Measurements from ENCODE around the gene ALDH1L2.

ALDH1L2 gene

GRCh38 chr12:105076913-105077312 is 7.3 kb downstream of the ALDH1L2 start:
- no peak overlapping the region for H3K4me3 ChIP-seq (ENCODE audit: low read length)
- H3K9me3 ChIP-seq (ENCODE audit: low read length), result no peaks in the 10 kb centered on the region
- H2AFZ ChIP-seq (ENCODE audit: low read depth, low read length), result no peak overlapping the region
- H3K27me3 ChIP-seq (ENCODE audit: insufficient read depth, low read length), result no peaks in the 10 kb centered on the region
- H3K36me3 ChIP-seq (ENCODE audit: insufficient read depth, low read length), result no peaks in the 10 kb centered on the region
- H3K4me1 ChIP-seq (ENCODE audit: insufficient read depth, low read length), result no peaks in the 10 kb centered on the region

GRCh38 chr12:105076098-105076497 is 8.2 kb downstream of the ALDH1L2 start:
- no peak overlapping the region for H3K4me3 ChIP-seq (ENCODE audit: low read length)
- H3K9me3 ChIP-seq (ENCODE audit: low read length), result no peaks in the 10 kb centered on the region
- no peaks in the 10 kb centered on the region for H3K4me1 ChIP-seq (ENCODE audit: insufficient read depth, low read length)
- no peaks in the 10 kb centered on the region for H3K27me3 ChIP-seq (ENCODE audit: insufficient read depth, low read length)
- H2AFZ ChIP-seq (ENCODE audit: low read depth, low read length), result no peak overlapping the region
- no peaks in the 10 kb centered on the region for H3K36me3 ChIP-seq (ENCODE audit: insufficient read depth, low read length)

DNA sequence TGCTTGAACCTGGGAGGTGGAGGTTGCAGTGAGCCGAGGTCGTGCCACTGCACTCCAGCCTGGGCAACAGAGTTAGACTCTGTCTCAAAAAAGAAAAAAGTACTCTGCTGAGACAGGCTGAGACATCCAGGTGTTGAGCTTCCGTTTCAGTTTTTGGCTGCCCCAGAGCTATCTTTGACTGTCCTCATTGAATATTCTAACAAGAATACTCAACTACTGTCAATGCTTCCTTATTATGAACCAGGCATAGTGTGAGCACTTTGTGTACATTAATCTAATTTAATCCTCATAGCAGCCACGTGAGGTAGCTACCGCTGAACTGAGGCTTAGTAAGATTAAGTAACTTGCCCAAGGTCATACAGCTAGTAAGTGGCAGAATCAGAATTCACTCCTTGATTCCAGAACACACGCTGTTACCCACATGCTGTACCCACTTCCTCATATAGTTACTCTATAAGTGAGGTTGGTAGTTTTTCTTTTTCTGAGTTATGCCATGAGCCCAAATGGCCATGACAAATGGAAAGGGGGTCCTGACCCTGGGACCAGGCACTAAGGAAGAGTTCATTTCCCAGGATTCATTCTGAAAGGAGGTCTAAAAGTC is 11.3 kb downstream of the ALDH1L2 start:
- no peaks in the 10 kb centered on the region for H3K9me3 ChIP-seq (ENCODE audit: low read length)
- no peak overlapping the region for H3K4me3 ChIP-seq (ENCODE audit: low read length)
- no peaks in the 10 kb centered on the region for H3K36me3 ChIP-seq (ENCODE audit: insufficient read depth, low read length)
- no peaks in the 10 kb centered on the region for H3K4me1 ChIP-seq (ENCODE audit: insufficient read depth, low read length)
- H3K27me3 ChIP-seq (ENCODE audit: insufficient read depth, low read length), result no peaks in the 10 kb centered on the region
- no peak overlapping the region for H2AFZ ChIP-seq (ENCODE audit: low read depth, low read length)

DNA sequence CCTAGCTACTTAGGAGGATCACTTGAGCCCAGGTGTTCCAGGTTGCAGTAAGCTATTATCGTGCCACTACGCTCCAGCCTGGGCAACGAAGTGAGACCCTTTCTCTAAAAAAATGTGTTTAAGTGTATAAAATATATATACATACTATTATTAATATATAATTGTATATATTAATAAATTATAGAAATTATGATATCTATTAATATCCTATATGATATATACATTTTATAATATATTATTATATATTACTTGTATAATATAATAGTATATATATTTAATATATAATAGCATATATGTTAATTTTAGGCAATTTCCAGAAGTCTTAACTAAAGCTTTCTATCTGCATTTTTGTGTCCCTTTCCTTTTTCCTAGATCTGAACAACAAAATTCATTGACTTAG is 12.3 kb downstream of the ALDH1L2 start:
- Histone ChIP-seq H3K4me1 (ENCODE audit: insufficient read depth, low read length) (no peaks in the 10 kb centered on the region), H3K36me3 (ENCODE audit: insufficient read depth, low read length) (no peaks in the 10 kb centered on the region), H2AFZ (ENCODE audit: low read depth, low read length) (no peak overlapping the region), H3K27me3 (ENCODE audit: insufficient read depth, low read length) (no peaks in the 10 kb centered on the region), H3K4me3 (ENCODE audit: low read length) (no peak overlapping the region), H3K9me3 (ENCODE audit: low read length) (no peaks in the 10 kb centered on the region)

GRCh38 chr12:105069936-105070702 is 14.1 kb downstream of the ALDH1L2 start:
- no peak overlapping the region for H2AFZ ChIP-seq (ENCODE audit: low read depth, low read length)
- no peaks in the 10 kb centered on the region for H3K36me3 ChIP-seq (ENCODE audit: insufficient read depth, low read length)
- H3K9me3 ChIP-seq (ENCODE audit: low read length), result no peaks in the 10 kb centered on the region
- no peaks in the 10 kb centered on the region for H3K4me1 ChIP-seq (ENCODE audit: insufficient read depth, low read length)
- H3K4me3 ChIP-seq (ENCODE audit: low read length), result no peak overlapping the region
- no peaks in the 10 kb centered on the region for H3K27me3 ChIP-seq (ENCODE audit: insufficient read depth, low read length)

- Histone ChIP-seq H3K9me3 (ENCODE audit: low read length) (no peaks in the 10 kb centered on the region), H3K4me1 (ENCODE audit: insufficient read depth, low read length) (no peaks in the 10 kb centered on the region), H3K4me3 (ENCODE audit: low read length) (no peak overlapping the region), H2AFZ (ENCODE audit: low read depth, low read length) (no peak overlapping the region), H3K27me3 (ENCODE audit: insufficient read depth, low read length) (no peaks in the 10 kb centered on the region), H3K36me3 (ENCODE audit: insufficient read depth, low read length) (no peaks in the 10 kb centered on the region)
Measured at GRCh38 chr12:105067511-105068031, 16.7 kb downstream of the ALDH1L2 start.

DNA sequence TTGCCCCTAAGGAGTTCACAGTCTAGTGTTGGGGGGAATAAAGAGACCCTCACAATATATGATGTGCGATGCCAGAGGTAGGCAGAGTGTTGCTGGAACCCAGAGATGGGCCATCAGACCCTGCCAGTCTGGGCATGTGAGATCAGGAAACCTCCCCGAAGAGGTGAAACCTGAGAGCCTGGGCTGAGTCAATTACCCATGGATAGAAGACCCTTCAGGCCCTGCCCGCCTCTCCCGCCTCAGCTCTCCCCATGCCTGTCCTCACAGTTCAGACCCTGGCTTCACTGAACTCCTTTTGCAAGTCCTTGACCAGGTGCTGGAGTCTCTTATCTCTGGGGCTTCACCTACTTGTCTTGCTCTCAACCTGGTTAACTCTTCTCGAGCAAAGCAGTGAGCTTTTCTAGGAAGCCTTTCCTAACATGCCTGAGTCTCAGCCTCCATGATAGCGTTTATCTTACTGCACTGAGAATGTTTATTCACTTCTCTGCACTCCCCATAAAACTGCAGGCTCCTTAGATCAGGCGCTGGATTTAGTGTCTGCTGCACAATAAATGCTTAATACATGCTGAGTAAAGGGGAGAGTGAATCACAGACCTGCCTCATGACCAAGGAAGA is 19.6 kb downstream of the ALDH1L2 start:
- Histone ChIP-seq H3K4me1 (ENCODE audit: insufficient read depth, low read length) (no peaks in the 10 kb centered on the region), H3K9me3 (ENCODE audit: low read length) (no peaks in the 10 kb centered on the region), H3K27me3 (ENCODE audit: insufficient read depth, low read length) (no peaks in the 10 kb centered on the region), H2AFZ (ENCODE audit: low read depth, low read length) (no peak overlapping the region), H3K36me3 (ENCODE audit: insufficient read depth, low read length) (no peaks in the 10 kb centered on the region), H3K4me3 (ENCODE audit: low read length) (no peak overlapping the region)

DNA sequence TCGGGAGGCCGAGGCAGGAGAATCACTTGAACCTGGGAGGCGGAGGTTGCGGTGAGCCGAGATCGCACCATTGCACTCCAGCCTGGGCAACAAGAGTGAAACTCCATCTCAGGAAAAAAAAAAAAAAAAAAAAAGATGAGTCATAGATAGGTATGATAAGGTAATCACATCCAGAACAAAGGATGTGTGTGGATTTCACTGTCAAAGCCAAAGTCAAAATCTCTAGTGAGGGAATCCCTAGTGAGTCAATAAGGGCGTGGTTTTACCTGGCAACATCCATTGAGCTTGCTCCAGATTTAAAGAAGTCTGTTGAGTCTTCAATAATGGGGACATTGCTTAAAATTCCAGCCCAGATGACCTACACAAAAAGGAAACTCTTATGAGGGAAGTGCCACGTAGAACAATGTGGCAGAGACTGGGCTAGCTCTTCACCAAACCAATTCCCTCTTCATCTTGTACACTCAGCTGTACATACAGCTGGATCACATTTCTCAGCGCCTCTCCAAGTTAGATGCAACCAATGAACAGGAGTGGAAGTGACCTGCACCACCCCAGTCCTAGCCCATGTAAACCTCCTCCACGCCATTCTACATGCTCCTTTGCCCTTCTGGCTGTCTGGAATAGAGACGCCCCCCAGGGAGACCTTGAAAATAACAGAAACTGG is 23.4 kb downstream of the ALDH1L2 start:
- H3K4me3 ChIP-seq (ENCODE audit: low read length), result no peak overlapping the region
- H3K27me3 ChIP-seq (ENCODE audit: insufficient read depth, low read length), result no peaks in the 10 kb centered on the region
- H2AFZ ChIP-seq (ENCODE audit: low read depth, low read length), result no peak overlapping the region
- H3K9me3 ChIP-seq (ENCODE audit: low read length), result no peaks in the 10 kb centered on the region
- no peaks in the 10 kb centered on the region for H3K36me3 ChIP-seq (ENCODE audit: insufficient read depth, low read length)
- H3K4me1 ChIP-seq (ENCODE audit: insufficient read depth, low read length), result no peaks in the 10 kb centered on the region

GRCh38 chr12:105057174-105057573 is 27.1 kb downstream of the ALDH1L2 start:
- Histone ChIP-seq H3K27me3 (ENCODE audit: insufficient read depth, low read length) (no peaks in the 10 kb centered on the region), H3K36me3 (ENCODE audit: insufficient read depth, low read length) (no peaks in the 10 kb centered on the region), H3K9me3 (ENCODE audit: low read length) (peaks cover 1% of the 10 kb centered on the region), H2AFZ (ENCODE audit: low read depth, low read length) (no peak overlapping the region), H3K4me1 (ENCODE audit: insufficient read depth, low read length) (peaks cover 4% of the 10 kb centered on the region), H3K4me3 (ENCODE audit: low read length) (no peak overlapping the region)

- H2AFZ ChIP-seq (ENCODE audit: low read depth, low read length), result no peak overlapping the region
- H3K36me3 ChIP-seq (ENCODE audit: insufficient read depth, low read length), result no peaks in the 10 kb centered on the region
- peaks cover 14% of the 10 kb centered on the region for H3K4me1 ChIP-seq (ENCODE audit: insufficient read depth, low read length)
- no peaks in the 10 kb centered on the region for H3K27me3 ChIP-seq (ENCODE audit: insufficient read depth, low read length)
- no peak overlapping the region for H3K4me3 ChIP-seq (ENCODE audit: low read length)
- peaks cover 1% of the 10 kb centered on the region for H3K9me3 ChIP-seq (ENCODE audit: low read length)
Measured at GRCh38 chr12:105053116-105053572, 31.1 kb downstream of the ALDH1L2 start.

GRCh38 chr12:105051981-105052380 is 32.3 kb downstream of the ALDH1L2 start:
- no peaks in the 10 kb centered on the region for H3K27me3 ChIP-seq (ENCODE audit: insufficient read depth, low read length)
- H3K4me1 ChIP-seq (ENCODE audit: insufficient read depth, low read length), result peaks cover 14% of the 10 kb centered on the region
- H3K9me3 ChIP-seq (ENCODE audit: low read length), result peaks cover 1% of the 10 kb centered on the region
- no peak overlapping the region for H3K4me3 ChIP-seq (ENCODE audit: low read length)
- no peak overlapping the region for H2AFZ ChIP-seq (ENCODE audit: low read depth, low read length)
- no peaks in the 10 kb centered on the region for H3K36me3 ChIP-seq (ENCODE audit: insufficient read depth, low read length)

DNA sequence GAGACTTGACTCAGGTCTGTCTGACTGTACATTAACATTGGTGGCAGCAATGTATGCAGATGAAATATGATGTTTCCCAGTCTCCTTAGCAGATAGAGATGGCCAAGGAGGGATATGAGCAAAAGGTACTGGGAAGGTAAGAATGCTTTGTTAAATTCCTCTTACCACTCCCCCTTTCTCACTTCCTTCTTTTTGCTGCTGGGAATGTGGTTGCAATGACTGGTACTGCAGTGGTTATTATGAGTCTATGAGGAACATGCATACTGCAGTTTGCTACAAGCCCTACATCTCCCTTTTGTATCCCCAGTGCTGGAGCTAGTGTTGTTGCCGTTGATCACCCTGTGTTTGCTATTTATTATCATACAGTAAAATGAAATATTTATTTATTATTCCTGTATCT is 35.9 kb downstream of the ALDH1L2 start:
- no peak overlapping the region for H2AFZ ChIP-seq (ENCODE audit: low read depth, low read length)
- H3K27me3 ChIP-seq (ENCODE audit: insufficient read depth, low read length), result no peaks in the 10 kb centered on the region
- H3K4me3 ChIP-seq (ENCODE audit: low read length), result no peak overlapping the region
- no peaks in the 10 kb centered on the region for H3K36me3 ChIP-seq (ENCODE audit: insufficient read depth, low read length)
- no peaks in the 10 kb centered on the region for H3K9me3 ChIP-seq (ENCODE audit: low read length)
- H3K4me1 ChIP-seq (ENCODE audit: insufficient read depth, low read length), result peaks cover 14% of the 10 kb centered on the region

GRCh38 chr12:105047308-105047707 is 37.0 kb downstream of the ALDH1L2 start:
- H3K27me3 ChIP-seq (ENCODE audit: insufficient read depth, low read length), result no peaks in the 10 kb centered on the region
- H3K4me1 ChIP-seq (ENCODE audit: insufficient read depth, low read length), result peaks cover 9% of the 10 kb centered on the region

More at GRCh38 chr12:105047308-105047707, 37.0 kb downstream of the ALDH1L2 start:
- Histone ChIP-seq H3K4me3 (ENCODE audit: low read length) (no peak overlapping the region), H3K36me3 (ENCODE audit: insufficient read depth, low read length) (no peaks in the 10 kb centered on the region), H2AFZ (ENCODE audit: low read depth, low read length) (no peak overlapping the region), H3K9me3 (ENCODE audit: low read length) (no peaks in the 10 kb centered on the region)
